ENCODE data around the gene ABCC12.

The ABCC12 gene

GRCh38 chr16:48131201-48131935 lies 24.4 kb downstream of the ABCC12 start:
- peaks cover 2% of the 10 kb centered on the region for H3K4me1 Mint-ChIP-seq (ENCODE audit: low read depth)
- H3K4me3 Mint-ChIP-seq: no peak overlapping the region
- no peaks in the 10 kb centered on the region for H3K36me3 Mint-ChIP-seq (ENCODE audit: low read depth)
- no peaks in the 10 kb centered on the region for H3K9me3 Mint-ChIP-seq
- H3K27ac Mint-ChIP-seq: no peak overlapping the region
- peaks cover 3% of the 10 kb centered on the region for H3K27me3 Mint-ChIP-seq (ENCODE audit: low read depth)

GRCh38 chr16:48129926-48130325 lies 25.9 kb downstream of the ABCC12 start:
- Mint-ChIP-seq H3K36me3 (ENCODE audit: low read depth) (no peaks in the 10 kb centered on the region), H3K27ac (no peak overlapping the region), H3K4me3 (no peak overlapping the region), H3K4me1 (ENCODE audit: low read depth) (peaks cover 2% of the 10 kb centered on the region), H3K27me3 (ENCODE audit: low read depth) (peaks cover 3% of the 10 kb centered on the region), H3K9me3 (no peaks in the 10 kb centered on the region)

DNA sequence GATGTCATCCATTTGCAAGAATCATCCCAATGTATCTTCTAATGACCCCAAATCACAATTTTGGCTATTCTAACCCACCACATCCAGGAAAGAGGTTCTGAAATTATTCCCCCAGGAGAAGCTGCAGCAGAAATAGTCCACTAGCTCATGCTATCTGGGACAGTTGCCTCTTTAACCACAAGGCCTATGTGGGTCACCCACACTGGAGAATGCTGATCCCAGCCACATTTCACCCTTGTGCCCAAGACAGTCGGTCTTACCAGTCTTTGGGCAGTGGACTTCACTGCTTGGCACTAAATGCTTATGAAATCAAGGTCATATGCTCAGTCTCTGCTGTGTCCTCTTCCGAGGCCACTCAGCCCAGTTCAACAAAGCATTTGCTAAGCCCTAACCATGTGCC lies 27.0 kb downstream of the ABCC12 start:
- Mint-ChIP-seq H3K9me3 (no peaks in the 10 kb centered on the region), H3K4me1 (ENCODE audit: low read depth) (peaks cover 5% of the 10 kb centered on the region), H3K27ac (no peak overlapping the region), H3K27me3 (ENCODE audit: low read depth) (peaks cover 3% of the 10 kb centered on the region), H3K36me3 (ENCODE audit: low read depth) (no peaks in the 10 kb centered on the region), H3K4me3 (no peak overlapping the region)

GRCh38 chr16:48126801-48127644 lies 28.8 kb downstream of the ABCC12 start:
- no peak overlapping the region for H3K4me3 Mint-ChIP-seq
- no peaks in the 10 kb centered on the region for H3K36me3 Mint-ChIP-seq (ENCODE audit: low read depth)
- H3K4me1 Mint-ChIP-seq (ENCODE audit: low read depth): peaks cover 12% of the 10 kb centered on the region
- no peaks in the 10 kb centered on the region for H3K27me3 Mint-ChIP-seq (ENCODE audit: low read depth)
- no peak overlapping the region for H3K27ac Mint-ChIP-seq
- H3K9me3 Mint-ChIP-seq: no peaks in the 10 kb centered on the region

DNA sequence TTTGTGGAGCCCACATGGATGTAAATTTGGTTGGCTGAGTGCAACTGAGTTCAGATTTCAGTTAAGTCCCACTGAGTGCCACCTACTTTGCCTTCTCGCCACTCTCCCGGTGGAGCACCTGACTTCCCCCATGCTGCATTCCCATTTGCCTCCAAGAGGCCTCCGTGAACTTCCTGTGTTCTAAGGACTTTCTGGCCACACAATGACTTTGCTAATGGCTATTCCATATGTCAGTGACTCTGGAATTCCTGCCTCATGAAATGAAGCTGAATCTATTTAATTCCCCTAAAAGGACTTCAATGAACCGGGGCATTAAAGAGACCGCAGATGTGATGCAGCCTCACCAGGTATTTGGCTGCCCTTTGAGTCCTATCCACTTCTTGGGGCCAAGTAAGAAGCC lies 29.9 kb downstream of the ABCC12 start:
- no peak overlapping the region for H3K4me3 Mint-ChIP-seq
- no peaks in the 10 kb centered on the region for H3K36me3 Mint-ChIP-seq (ENCODE audit: low read depth)
- no peak overlapping the region for H3K27ac Mint-ChIP-seq
- no peaks in the 10 kb centered on the region for H3K9me3 Mint-ChIP-seq
- peaks cover 12% of the 10 kb centered on the region for H3K4me1 Mint-ChIP-seq (ENCODE audit: low read depth)
- H3K27me3 Mint-ChIP-seq (ENCODE audit: low read depth): no peaks in the 10 kb centered on the region

- Mint-ChIP-seq H3K4me1 (ENCODE audit: low read depth) (peaks cover 12% of the 10 kb centered on the region), H3K4me3 (no peak overlapping the region), H3K27ac (no peak overlapping the region), H3K27me3 (ENCODE audit: low read depth) (no peaks in the 10 kb centered on the region), H3K36me3 (ENCODE audit: low read depth) (no peaks in the 10 kb centered on the region), H3K9me3 (no peaks in the 10 kb centered on the region)
These were observed 31.5 kb downstream of the ABCC12 start for GRCh38 chr16:48124266-48124665.

GRCh38 chr16:48123104-48123788 lies 32.5 kb downstream of the ABCC12 start:
- H3K27ac Mint-ChIP-seq: no peak overlapping the region
- no peak overlapping the region for H3K4me3 Mint-ChIP-seq
- H3K36me3 Mint-ChIP-seq (ENCODE audit: low read depth): no peaks in the 10 kb centered on the region
- H3K9me3 Mint-ChIP-seq: no peaks in the 10 kb centered on the region
- no peaks in the 10 kb centered on the region for H3K27me3 Mint-ChIP-seq (ENCODE audit: low read depth)
- peaks cover 14% of the 10 kb centered on the region for H3K4me1 Mint-ChIP-seq (ENCODE audit: low read depth)

DNA sequence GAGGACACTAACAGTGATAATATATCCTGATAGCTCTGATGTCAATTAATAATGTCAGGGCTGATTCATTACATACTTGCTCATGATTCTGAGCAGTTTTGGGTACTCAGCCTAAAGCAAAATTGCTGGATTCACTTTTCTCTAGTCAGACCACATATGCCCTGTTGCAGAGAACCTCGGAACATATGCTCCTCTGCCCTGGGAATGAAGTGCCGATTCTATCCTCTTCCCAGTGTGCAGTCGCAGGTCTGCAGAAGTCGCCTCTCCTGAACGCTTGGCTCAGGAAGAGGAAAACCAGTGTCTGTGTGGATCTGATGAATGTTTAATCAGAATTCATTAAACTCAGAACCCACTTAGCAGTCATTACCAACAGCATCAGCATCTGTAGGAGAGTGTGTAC lies 34.5 kb downstream of the ABCC12 start:
- Mint-ChIP-seq H3K4me1 (ENCODE audit: low read depth) (peaks cover 12% of the 10 kb centered on the region), H3K27ac (no peak overlapping the region), H3K36me3 (ENCODE audit: low read depth) (no peaks in the 10 kb centered on the region), H3K4me3 (no peak overlapping the region), H3K9me3 (no peaks in the 10 kb centered on the region), H3K27me3 (ENCODE audit: low read depth) (no peaks in the 10 kb centered on the region)

- Mint-ChIP-seq H3K27ac (no peak overlapping the region), H3K4me1 (ENCODE audit: low read depth) (peaks cover 9% of the 10 kb centered on the region), H3K27me3 (ENCODE audit: low read depth) (no peaks in the 10 kb centered on the region), H3K36me3 (ENCODE audit: low read depth) (no peaks in the 10 kb centered on the region), H3K4me3 (no peak overlapping the region), H3K9me3 (no peaks in the 10 kb centered on the region)
These were observed 37.0 kb downstream of the ABCC12 start for GRCh38 chr16:48118841-48119240.

DNA sequence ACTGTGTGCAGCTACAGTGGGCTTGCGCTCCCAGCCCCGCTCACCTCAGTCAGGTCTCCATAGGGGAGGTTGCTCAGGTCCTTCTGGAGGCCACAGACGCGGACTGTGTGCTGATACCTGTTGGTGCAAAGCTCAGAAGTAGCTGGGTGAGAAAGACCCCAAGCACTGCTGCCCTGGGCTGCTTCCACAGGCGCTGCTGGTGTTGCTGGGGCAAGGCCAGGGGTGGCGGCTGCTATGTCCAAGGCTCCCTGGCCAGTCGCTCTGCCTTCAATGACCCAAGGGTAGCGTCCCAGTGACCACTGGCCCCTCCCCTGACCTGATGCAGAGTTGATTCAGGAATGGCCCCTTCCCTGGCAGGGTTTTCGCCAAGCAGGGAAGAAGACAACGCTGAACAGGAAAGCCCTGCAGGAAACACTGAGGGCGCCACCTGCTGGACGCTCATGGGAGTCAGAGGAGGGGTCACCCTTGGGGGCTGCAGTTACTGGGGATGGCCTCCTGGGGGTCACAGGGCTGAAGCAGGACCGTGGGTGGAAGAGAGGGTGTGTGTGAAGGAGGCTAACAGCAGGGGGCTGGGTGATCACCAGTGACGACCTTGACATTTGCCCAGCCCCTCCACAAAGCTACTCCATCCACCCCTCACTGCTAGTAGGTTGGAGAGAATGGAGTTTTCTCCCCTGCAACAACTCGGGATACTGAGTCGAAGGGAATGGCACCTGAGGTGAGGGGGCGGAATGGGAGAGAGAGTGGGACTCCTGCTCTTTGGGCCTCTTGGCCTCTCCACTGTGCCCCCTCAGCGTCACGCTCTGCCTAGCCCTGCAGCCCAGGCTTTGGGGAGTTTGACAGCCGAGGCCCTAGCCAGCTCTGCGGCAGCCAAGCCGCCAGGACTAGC lies 38.3 kb downstream of the ABCC12 start:
- H3K9me3 Mint-ChIP-seq: no peaks in the 10 kb centered on the region
- no peaks in the 10 kb centered on the region for H3K36me3 Mint-ChIP-seq (ENCODE audit: low read depth)
- peaks cover 2% of the 10 kb centered on the region for H3K4me1 Mint-ChIP-seq (ENCODE audit: low read depth)
- no peak overlapping the region for H3K4me3 Mint-ChIP-seq
- H3K27me3 Mint-ChIP-seq (ENCODE audit: low read depth): no peaks in the 10 kb centered on the region
- H3K27ac Mint-ChIP-seq: no peak overlapping the region

- peaks cover 4% of the 10 kb centered on the region for H3K27me3 Mint-ChIP-seq (ENCODE audit: low read depth)
- no peaks in the 10 kb centered on the region for H3K36me3 Mint-ChIP-seq (ENCODE audit: low read depth)
- H3K4me3 Mint-ChIP-seq: no peak overlapping the region
- no peak overlapping the region for H3K27ac Mint-ChIP-seq
- H3K9me3 Mint-ChIP-seq: no peaks in the 10 kb centered on the region
- peaks cover 2% of the 10 kb centered on the region for H3K4me1 Mint-ChIP-seq (ENCODE audit: low read depth)
These were observed 40.5 kb downstream of the ABCC12 start for GRCh38 chr16:48115299-48115698.

DNA sequence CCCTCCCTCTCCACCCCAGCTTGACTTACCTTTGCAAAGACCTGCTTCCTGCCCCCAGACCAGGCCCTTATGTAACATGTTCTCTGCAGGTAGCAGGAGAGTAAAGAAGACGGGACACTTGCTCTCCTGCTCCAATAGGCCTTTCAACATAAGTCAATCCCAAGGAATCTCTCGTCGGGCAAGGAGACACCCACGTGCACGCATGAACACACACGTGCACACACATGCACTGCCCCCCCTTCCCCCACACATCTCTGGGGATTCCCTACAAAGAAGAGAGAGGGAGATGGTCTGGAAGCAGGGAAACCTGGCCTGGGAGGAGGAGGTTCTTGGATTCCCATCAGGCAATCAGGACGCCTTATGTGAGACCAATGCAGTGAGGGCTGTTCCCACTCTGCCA lies 41.4 kb downstream of the ABCC12 start:
- H3K4me1 Mint-ChIP-seq (ENCODE audit: low read depth): peaks cover 2% of the 10 kb centered on the region
- H3K36me3 Mint-ChIP-seq (ENCODE audit: low read depth): no peaks in the 10 kb centered on the region
- H3K27ac Mint-ChIP-seq: no peak overlapping the region
- peaks cover 4% of the 10 kb centered on the region for H3K27me3 Mint-ChIP-seq (ENCODE audit: low read depth)
- no peaks in the 10 kb centered on the region for H3K9me3 Mint-ChIP-seq
- no peak overlapping the region for H3K4me3 Mint-ChIP-seq

- Mint-ChIP-seq H3K9me3 (no peaks in the 10 kb centered on the region), H3K4me3 (no peak overlapping the region), H3K27me3 (ENCODE audit: low read depth) (peaks cover 4% of the 10 kb centered on the region), H3K4me1 (ENCODE audit: low read depth) (no peaks in the 10 kb centered on the region), H3K36me3 (ENCODE audit: low read depth) (no peaks in the 10 kb centered on the region), H3K27ac (no peak overlapping the region)
These were observed 42.3 kb downstream of the ABCC12 start for GRCh38 chr16:48113471-48113870.

DNA sequence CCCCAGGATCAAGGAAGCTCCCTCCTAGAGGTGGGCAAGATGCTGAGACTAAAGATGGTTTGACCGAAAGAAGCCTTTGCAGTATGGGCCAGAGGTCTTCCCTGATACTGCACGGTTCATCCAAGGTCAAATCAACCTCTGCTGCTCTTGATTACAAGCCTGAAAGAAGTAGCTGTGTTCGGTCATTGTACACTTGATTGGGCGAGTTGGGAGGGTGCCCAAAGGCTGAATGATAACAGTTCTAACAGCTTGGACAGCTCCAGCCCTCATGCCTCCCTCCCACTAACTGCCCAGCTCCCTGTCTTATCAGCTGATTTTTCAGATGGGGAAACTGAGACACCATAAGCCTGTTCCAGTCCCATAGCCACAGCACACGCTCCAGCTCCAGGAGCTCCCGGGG lies 42.8 kb downstream of the ABCC12 start:
- Mint-ChIP-seq H3K4me1 (ENCODE audit: low read depth) (no peaks in the 10 kb centered on the region), H3K27ac (no peak overlapping the region), H3K4me3 (no peak overlapping the region), H3K36me3 (ENCODE audit: low read depth) (no peaks in the 10 kb centered on the region), H3K27me3 (ENCODE audit: low read depth) (peaks cover 4% of the 10 kb centered on the region), H3K9me3 (no peaks in the 10 kb centered on the region)
